GM21786 (cell line): ENCODE data around the gene SLC4A11.

ENCODE experiments used
- ATAC-seq: cut with Tn5 transposase; IDR thresholded peaks from one replicate; pipeline ENCODE4 v1.9.1; 2021; ENCODE audit not compliant: unreplicated experiment

Gene SLC4A11

DNA sequence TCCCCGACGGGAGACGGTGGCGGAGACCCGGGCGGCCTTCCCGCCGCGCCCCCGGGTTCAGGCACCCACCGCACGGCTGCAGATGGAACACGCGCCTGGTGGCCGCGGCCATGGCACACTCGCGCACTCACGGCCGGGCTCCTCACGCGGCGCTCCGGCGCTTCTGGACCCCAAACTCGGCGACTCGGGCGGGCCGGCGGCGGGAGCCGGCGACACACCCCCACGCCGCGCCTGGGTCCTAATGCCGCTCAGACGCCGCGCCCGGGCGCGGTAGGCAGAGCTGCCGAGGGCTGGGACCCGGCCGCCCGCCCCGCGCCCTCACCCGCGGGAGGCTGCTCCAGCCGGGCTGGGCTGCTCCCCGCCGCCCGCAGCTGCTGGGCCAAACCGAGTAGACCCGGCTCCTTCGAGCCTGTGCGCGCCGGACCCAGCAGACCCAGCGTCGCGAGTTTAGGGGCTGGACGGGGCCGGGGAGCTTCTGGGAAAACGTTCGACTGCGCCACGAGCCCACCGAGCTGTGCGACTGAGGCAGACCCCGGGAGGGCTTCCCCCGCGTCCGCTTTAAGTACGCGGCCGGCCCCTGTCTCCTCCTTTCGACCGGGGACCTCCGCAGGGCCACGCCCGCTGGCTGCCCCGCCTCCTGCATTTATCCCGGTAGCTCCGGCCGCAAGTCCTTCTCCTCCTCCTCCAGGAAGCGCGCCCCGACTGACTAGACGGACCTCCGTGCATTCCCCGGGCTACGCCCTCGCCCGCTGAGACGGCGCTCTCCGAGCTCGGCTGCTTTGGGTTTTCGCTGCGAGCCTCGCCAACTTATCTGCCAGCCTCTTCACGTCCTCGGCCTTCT is at the start of gene SLC4A11:
Gene SLC4A11, minus strand, starts transcription at position 165 of the 841 bp plus-strand sequence. Its CDS starts 53 bp downstream, at position 112.
- peak; percentile 41 for ATAC-seq

DNA sequence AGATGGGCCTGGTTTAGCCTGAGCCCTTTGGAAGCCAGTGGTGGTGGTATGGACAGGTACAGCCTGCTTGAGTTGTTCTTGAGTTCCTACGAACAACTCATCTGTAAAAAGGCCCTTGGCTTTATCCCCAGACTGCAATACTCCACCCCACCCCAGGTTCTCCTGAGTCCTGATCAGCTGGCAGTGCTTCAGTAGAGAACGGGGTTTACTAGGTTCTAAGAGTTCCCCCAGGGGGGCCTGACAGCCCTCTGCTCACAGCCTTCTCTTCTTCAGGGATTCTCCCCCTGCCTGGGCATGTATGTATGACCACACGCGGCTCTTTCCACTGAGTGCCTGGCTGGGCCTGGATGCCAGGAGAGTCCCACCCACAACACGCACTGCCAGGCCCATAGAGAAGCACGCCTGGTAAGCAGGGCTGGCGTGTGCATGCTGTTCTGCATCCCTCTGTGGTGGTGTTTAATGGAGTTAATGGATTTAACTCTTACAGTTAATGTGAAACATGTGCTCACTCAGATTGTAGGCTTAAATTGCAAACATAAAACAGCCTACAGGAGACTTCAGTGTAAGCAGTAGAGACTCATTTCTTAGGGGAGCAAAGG is 44.3 kb upstream of the SLC4A11 start:
- ATAC-seq, result no peak

DNA sequence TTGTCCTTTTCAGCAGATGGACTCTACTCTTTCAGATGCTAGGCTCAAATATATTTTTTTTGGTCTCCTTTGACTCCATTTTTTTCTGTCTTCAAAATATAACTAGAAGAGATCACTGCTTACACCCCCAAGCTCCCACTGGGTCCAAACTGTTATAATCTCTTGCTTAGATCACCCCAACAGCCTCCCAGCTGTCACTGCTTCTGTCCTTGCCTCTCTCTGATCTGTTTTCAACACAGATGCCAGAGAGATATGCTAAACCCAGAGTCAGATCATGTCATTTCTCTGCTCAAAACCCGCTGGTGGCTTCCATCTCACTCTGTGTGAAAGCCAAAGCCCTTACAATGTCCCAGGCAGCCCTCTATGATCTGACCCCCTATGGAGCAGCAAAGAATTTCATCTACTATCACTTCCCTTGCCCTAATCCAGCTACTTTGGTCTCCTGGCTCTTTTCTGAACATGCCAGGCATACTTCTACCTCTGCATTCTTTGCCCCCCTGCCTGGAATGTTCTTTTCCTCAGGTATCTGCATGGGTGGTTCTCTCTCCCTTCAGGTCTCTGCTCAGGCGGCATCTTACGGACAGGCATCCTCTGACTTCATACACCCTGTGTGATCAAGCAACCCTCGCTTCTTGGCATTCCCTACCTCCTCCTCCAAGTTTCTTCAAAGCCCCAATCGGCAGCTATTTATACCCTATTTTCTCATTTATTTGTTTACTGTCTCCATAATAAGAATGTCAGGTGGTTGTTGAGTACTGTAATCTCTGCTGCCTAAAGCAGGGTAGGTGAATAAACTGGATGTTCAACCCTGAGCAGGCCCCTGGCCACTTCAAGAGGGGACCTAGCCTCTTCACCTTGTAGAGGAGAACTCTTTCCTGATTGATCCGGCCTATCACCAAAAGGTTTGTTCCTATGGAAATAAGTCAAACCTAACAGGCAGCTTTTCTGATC is 43.6 kb upstream of the SLC4A11 start:
- no peak for ATAC-seq

DNA sequence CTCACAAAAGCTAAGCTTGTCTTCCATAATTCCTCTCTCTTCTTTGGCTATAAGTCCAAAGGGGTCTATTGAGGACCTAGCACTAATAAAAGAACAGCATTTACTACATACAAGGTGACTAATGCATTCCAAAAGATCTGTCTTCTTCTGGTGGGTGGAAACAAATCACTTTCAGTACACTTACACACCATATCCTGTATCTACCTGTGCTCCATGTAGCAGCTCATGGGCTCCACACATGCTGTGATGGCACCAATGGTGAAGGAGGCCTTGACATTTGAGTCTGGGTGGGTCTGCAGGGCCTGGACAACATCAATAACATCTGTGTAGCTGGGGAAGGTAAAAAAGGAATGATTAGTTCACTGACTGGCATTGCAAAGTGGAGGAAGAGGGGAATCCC is 42.4 kb upstream of the SLC4A11 start:
- ATAC-seq, result no peak

DNA sequence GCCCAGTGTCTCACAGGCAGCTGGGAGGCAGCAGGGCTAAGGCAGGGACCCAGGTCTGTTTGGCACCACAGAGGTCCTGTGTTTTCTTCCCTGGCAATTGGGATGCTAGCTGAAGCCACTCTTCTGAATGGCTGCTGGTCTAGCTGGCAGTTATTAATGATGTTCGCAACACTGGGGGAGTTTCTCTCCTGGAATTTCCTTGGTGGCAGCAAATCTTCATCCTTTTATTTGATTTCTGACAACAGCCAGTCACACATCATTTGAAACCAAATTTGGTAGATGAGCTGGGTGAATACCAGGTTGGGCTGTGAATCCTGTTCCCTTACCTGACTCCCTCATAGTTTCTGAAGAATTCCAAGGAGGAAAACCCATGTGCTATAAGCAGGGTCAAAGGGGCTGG is 40.8 kb upstream of the SLC4A11 start:
- no peak for ATAC-seq

DNA sequence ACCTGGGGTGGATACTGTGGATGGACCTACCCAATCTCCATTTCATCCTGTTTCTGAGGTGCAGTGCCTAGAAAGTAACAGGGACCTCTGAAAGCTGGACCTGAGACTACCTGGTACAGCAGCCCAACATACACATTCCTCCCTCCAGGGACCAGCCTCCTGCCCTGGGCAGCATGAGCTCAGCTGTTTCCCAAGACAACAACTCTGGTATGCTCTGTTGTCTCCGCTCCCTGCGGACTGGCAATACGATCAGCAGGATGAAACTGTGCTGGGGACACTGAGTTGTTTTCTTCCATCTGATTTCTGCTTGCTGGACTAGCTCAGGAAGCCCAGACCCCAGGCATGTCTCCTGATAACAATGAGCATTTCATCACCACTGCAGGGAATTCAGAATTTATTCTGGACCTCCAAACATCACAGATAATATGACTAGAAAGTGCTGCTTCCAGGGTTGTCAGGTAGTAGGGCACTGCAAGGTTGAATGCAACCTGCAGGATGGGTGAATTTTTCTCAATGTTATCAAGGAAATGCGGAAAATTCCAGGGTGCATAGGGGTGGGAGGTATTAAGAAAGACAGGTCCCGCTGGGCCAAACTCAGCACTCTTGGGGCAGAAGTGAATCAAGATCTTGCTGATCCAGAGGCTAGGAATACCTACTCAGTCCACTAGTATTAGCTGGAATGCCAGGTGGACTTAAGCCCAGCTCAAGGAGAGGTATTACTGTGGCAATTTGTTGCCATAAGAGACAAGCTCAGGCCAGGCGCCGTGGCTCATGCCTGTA is 38.9 kb upstream of the SLC4A11 start:
- ATAC-seq, result no peak

DNA sequence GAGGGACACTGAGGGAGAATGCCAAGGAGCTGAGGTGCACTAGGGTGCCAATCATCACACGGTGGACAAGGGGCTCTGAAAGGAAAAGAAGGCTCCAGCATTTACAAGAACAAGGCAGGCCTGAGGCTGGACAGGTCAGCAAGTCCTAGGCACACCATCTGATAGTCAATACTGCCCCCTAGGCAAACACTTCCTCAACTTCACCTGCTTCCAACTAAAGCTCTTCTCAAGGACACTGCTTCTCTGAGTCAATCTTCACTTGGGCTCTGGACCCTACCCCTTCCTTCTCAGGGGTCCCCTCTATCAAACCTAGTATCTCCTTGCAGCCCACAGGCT is 37.7 kb upstream of the SLC4A11 start:
- ATAC-seq, result no peak

DNA sequence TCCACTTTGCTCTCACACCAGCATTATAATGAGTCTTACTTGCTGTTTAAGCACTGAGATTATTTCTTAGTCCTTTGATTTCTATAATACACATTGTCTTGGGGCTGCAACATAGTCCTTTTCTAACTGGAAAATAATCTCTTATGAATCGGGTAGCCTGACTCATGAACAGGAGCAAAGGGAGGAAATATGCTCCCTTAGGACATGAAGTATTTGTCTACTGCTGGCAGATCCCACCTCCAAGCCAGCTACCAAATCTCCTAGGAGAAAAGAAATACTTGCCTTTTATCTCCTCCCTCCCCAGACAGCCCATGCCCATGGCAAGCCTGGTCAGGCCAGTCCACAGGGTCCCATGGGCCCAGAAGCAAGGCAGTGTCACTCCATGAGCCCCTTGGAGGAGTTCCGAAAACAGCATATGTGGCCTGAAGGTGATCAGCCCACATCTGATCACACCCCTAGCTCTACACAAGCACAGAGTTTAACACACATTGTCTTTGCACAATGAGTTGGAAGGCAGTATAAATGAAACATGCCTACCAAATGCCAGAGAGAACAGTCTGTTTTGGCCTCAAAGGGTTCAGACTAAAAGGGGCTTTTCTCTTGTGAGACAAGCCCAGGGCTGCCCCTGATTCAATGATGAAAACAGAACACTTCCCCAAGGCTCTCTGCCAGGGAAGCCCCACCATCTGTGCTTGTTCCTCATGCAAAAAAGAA is 37.1 kb upstream of the SLC4A11 start:
- no peak for ATAC-seq

DNA sequence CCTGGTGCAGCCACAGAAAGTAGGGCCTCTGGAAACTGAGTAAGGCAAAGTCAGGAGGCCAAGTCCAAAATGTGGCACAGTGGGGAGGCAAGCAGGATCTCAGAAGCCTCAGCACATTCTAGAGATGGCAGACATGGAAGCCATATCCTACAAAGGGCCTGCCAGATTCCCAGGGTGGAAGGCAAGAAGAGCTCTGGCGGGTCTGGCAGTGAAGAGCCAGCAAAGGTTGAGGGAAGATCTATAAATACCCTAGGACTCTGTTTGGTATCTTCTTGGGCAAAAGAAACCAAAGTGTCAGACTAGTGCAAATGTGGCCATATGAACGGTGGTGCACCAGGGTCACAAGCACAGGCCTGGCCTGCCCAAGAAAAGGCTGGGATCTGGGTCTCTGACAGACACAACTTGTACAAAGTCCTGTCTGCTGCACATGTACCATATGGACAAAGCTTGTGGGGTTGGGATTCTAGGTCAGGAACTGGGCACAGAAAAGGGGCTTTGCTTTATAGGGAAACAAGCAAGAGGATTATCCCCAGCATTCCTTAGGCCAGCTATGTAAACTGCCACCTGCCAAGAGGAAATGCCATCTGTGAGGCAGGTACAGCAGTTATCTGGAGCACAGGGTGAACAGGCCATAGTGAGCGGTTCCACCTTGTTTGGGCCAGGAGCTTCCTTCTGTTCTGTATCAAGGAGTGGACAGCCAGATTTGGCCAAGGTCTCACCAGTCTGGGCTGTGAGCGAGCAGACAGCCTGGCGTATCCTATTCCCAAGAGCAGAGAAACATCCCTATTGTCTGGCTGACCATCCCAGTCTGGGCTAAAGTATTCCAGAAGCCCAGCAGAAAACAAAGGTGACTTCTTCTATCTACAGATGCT is 36.3 kb upstream of the SLC4A11 start:
- ATAC-seq, result no peak

DNA sequence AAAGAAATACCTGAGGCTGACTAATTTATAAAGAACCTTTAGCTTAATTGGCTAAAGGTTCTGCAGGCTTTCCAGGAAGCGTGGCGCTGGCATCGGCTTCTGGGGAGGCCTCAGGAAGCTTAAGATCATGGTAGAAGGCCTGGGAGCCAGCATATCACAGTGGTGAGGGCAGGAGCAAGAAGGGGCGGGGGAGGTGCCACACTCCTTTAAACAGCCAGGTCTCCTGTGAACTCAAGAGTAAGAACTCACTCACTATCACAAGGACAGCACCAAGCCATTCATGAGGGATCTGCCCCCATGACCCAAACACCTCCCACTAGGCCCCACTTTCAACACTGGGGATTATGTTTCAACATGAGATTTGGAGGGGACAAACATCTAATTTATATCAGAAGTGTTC is 34.4 kb upstream of the SLC4A11 start:
- no peak for ATAC-seq

DNA sequence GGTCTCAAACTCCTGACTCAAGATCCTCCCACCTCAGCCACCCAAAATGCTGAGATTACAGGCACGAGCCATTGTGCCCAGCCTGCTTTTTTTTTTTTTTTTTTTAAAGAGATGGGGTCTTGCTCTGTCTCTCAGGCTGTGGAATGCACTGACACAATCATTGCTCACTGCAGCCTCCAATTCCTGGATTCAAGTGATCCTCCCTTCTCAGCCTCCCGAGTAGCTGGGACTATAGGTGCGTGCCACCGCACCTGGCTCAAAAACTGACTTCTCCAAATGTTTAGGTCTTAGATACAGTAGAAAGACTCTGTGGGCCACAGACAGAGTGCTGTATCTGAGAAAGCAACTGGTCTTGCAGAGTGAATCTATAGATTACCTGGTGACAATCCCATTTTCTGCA is 31.1 kb upstream of the SLC4A11 start:
- ATAC-seq, result no peak

DNA sequence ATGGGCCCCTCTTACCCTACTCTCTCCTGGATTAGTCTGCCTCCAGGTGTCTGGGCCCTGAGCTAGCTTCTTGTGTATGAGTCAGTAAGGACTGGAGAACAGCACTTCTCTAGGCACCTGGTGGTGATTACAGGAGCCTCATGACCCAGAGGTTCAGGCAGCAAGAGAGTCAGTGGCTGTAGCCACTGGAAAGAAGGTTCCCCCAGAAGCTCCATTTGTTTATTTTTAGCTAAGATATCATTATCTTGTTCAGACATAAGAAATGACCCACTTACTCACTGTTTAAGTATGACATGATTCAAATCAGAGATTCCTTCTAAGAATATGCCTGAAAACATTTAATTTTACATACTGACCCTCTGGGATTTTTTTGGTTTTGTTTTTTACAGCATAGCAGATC is 23.6 kb upstream of the SLC4A11 start:
- ATAC-seq, result no peak

DNA sequence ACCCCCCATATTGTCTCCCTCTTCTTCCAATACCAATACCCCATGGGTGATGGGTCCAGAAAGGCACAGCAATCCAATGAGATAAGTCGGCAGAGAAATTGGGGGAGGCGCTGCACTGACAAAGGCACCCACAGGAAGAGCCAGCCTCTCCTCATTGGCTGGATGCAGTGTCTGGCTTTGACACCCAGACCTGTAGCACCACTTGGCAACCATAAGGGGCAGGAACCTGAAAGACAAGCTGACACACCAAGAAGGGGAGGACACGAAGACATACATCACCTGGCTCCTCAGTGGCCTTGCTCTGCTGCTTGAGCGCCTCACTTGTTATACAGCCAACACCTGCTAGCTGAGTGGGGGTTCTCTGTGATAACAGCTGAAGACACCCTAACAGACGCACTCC is 19.4 kb upstream of the SLC4A11 start:
- no peak for ATAC-seq

DNA sequence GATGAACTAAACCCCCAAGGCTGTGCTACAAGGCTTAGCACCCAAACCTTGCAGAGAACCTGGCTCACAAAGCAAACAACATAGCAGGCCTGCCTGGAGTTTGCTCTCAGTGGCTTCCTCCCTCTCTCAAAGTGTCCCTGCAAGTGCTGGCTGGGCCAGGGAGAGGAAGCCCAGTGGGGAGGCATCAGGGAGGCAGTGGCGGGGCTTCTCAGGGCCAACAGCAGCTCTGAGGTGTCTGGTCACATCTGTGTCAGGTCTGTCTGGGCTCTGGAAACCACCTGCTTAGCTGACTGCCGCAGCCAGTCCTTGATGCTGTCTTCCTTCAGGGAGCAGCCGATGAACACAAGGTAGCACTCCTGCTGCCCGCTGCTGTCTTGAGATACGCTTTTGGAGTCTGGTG is 16.7 kb upstream of the SLC4A11 start:
- no peak for ATAC-seq

DNA sequence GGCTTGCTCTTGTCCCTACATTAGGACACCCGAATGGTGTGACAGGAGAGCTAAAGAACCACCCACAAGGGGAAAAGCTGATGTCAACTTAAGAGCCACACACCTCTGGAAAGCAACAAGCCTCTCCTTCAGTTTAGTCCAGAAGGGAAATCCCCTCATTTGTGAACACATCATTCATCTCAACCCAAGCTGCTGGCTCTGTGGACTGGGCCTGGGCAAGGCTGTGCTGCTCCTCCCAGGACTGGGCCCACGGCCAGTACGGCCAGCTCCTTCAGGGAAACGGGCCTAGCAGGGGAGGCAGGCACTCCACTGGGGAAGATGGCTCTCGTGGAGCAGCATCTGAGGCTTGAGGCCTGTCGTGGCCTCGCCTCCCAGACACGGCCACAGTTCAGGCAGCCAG is 12.8 kb upstream of the SLC4A11 start:
- ATAC-seq, result no peak

DNA sequence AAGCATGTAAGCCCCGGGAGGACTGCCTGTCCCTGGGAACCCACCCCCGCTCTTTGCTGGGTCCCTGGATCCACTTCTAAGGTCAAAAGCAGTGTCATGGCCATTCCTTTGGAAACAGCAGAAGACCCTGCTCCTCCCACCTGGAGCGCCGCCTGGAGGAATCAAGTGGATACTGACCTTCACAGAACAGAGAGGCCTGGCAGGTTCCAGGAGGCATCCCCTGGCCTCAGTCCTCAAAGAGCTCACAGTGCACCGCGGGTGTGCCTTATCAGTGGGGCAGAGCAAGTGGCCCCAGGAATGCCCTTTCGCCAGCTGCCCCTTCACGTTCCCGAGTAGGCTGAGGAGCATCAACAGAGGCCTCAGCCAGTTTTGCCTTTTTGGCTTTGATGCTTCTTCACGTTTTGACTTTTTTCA is 11.1 kb upstream of the SLC4A11 start:
- ATAC-seq, result no peak

DNA sequence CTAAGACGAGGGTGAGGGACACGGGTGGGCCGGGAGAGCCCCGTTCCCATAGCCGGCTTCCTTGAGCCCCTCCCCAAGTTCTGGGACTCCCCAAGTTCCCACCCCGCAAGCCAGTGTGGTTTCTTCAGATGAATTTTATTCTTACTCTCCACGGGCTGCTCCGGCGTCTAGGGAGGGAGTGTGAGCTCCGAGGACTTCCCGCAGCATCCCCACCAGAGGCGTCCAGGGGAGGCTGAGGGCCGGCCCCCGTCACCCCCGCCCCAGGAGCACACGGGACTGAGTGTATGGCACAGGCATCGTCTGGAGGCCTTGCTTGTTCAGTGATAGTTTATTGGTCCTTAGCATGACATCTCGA is 10.0 kb upstream of the SLC4A11 start:
- ATAC-seq, result no peak

DNA sequence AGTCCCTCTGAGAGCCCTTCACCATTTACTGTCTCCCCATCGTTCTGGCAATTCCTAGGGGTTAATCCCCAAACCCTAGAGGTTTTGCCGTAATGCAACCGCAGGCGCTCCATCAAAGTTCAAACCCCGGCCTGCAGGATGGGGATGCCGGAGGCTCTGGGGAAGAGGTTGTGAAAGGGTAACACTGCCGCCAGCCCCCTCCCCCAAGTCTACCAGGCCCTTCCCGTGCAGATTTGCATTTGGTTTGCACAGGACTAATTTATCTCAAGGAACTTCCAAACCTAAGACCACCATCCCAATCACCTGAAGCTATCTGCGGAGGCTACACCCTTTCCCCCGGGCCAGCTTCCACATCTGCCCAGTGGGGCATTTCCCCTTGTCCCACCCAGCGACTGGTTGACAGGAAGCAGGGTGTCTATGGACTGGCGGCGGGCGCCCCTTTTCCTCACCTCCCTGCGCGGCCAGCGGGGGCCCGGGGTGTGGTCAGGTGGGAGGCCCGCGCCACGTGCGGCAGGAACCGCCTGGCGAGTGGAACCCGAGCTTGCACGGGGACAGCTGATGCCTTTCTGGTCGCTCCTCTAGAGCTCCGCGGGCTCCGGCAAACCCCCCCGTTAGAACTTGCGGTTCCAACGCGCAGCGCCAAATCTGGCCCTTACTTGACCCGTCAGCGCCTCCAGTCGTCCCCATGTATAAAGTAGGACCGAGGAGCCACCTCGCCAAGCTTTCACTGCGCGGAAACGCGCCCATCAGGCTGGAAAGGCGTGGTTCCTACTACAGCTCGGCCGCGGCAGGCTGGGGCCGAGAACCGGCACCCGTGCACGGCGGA is 9.4 kb upstream of the SLC4A11 start:
- no peak for ATAC-seq

DNA sequence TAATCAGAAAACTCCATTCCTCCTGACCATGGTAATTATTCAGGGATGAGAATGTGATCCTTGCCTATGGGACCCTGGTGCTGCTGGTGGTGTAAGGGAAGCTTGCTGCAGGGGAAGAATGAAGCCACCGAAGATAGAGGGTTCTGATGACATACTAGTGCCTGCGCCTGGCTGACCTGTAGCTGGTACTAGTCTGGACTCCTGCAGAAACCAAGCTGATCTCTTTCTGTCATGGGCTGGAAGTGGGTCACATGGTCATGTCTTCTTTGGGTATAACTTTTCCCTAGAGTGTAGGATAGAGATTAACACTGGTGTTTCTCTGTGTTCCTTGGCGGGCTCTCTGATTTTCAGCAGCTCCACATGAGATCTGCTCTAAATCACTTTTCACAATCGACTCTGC is 8.6 kb upstream of the SLC4A11 start:
- no peak for ATAC-seq
